ENCODE data around the gene SOX10. TPM values are rescaled to one million over a fixed set of nuclear protein-coding genes. Genes with fewer than 3 reads are reported as not detected.

SOX10 gene
- total and polyA plus RNA-seq, 2 of the 4 experiments (the other 2 are of a cell fraction), result not detected

DNA sequence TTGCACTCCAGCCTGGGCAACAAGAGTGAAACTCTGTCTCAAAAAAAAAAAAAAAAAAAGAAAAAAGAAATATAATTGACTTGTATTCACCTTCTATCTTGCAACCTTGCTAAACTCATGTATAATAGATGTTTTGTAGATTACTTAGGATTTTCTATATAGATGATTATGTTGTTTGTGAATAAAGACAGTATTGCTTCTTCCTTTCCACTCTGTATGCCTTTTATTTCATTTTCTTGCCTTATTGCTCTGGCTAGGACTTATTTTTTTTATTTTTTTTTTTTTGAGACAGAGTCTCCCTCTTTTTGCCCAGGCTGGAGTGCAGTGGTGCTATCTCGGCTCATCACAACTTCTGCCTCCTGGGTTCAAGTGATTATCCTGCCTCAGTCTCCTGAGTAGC lies 29.7 kb upstream of the SOX10 start:
- Histone ChIP-seq H3K27ac (ENCODE audit: insufficient read depth, low read length) (no peak overlapping the region), H4K91ac (ENCODE audit: insufficient read depth, low read depth, low read length) (no peak overlapping the region), H3K18ac (ENCODE audit: low read depth, low read length) (no peak overlapping the region), H2AFZ (replicated peaks; ENCODE audit: low read length, poor library complexity) (no peak overlapping the region), H3K9ac (ENCODE audit: low read depth, low read length) (no peak overlapping the region), H2BK120ac (ENCODE audit: low read depth, low read length) (no peak overlapping the region), H3K4ac (ENCODE audit: low read depth, low read length) (no peak overlapping the region), H3K4me2 (ENCODE audit: low read depth, low read length) (no peak overlapping the region), H3K79me1 (ENCODE audit: low read depth in 1 of 2, low read length in 2 of 2) (no peaks in the 10 kb centered on the region), H3K14ac (replicated peaks; ENCODE audit: low read depth, low read length) (no peak overlapping the region), H4K20me1 (ENCODE audit: insufficient read depth, low read length) (no peaks in the 10 kb centered on the region), H3K4me3 (ENCODE audit: insufficient read depth, low read depth, low read length) (no peak overlapping the region), H3K23ac (ENCODE audit: low read depth, low read length) (no peak overlapping the region), H3K9me1 (ENCODE audit: insufficient read depth, low read length) (0 out of 2 replicates have a peak, but pooled peaks cover 5% of the 10 kb centered on the region), H3K9me3 (ENCODE audit: control insufficient read depth, insufficient read depth, low read length) (no peaks in the 10 kb centered on the region), H2BK15ac (ENCODE audit: low read depth, low read length) (no peak overlapping the region), H2AK5ac (ENCODE audit: low read depth, low read length) (no peak overlapping the region), H2BK5ac (ENCODE audit: low read depth, low read length, poor library complexity, severe bottlenecking) (no peak overlapping the region), H3K36me3 (ENCODE audit: control insufficient read depth, insufficient read depth, low read length) (no peaks in the 10 kb centered on the region), H3K27me3 (ENCODE audit: control insufficient read depth, insufficient read depth, low read length) (no peaks in the 10 kb centered on the region; the same call in none of the 2 replicates), H3K56ac (ENCODE audit: extremely low read depth, insufficient read depth, low read length) (no peak overlapping the region), H2AK9ac (replicated peaks; ENCODE audit: low read depth, low read length, poor library complexity) (no peak overlapping the region), H3K4me1 (ENCODE audit: control insufficient read depth, insufficient read depth, low read length) (peaks cover 9% of the 10 kb centered on the region), H2BK20ac (ENCODE audit: low read depth, low read length) (no peak overlapping the region), H4K5ac (ENCODE audit: low read depth, low read length) (no peak overlapping the region), H4K8ac (ENCODE audit: low read depth in 2 of 2, low read length in 2 of 2) (no peak overlapping the region)
- dilution Hi-C loops (cut with HindIII; ENCODE audit: low sequenced_read_pairs, unreplicated experiment), result no loop called here
- intact Hi-C loops (cut with micrococcal nuclease), result no loop called here
- BruUV-seq (replicated peaks), result no TSS peak
- TF ChIP-seq ELK1 (IDR thresholded peaks at IDR 0.05; ENCODE audit: borderline replicate concordance, low read depth, low read length) (no peak), MAFK (IDR thresholded peaks at IDR 0.05; ENCODE audit: low read depth, low read length) (no peak), CHD1 (IDR thresholded peaks at IDR 0.05; ENCODE audit: low read depth, low read length) (no peak), FOS (IDR thresholded peaks at IDR 0.05; ENCODE audit: low read depth, low read length) (no peak), CEBPB (IDR thresholded peaks at IDR 0.05; ENCODE audit: low read depth, low read length) (no peak), MAZ (IDR thresholded peaks at IDR 0.05; ENCODE audit: borderline replicate concordance, low read depth, low read length) (no peak), NFE2L2 (IDR thresholded peaks at IDR 0.05; ENCODE audit: low read depth, low read length) (no peak), RAD21 (IDR thresholded peaks at IDR 0.05; ENCODE audit: low read length) (no peak)
- TF ChIP-seq, protein P1, sequence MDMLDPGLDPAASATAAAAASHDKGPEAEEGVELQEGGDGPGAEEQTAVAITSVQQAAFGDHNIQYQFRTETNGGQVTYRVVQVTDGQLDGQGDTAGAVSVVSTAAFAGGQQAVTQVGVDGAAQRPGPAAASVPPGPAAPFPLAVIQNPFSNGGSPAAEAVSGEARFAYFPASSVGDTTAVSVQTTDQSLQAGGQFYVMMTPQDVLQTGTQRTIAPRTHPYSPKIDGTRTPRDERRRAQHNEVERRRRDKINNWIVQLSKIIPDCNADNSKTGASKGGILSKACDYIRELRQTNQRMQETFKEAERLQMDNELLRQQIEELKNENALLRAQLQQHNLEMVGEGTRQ (IDR thresholded peaks at IDR 0.05; ENCODE audit: low read depth, low read length), result no peak
- CTCF ChIA-PET, result no interaction called here
- no peak for ATAC-seq (ENCODE audit: low read depth)
- no CpG with 5 or more reads among the region's 1 CpG for WGBS, 2 experiments (ENCODE audit: extremely low coverage in 2 of 2, insufficient read length in 1 of 2)
- in situ Hi-C loops (cut with MboI; ENCODE audit: low sequenced_read_pairs), result no loop called here
- no peak for DNase-seq
- POLR2A ChIA-PET (ENCODE audit: unreplicated experiment), result no interaction called here
